NCI-H1417 treated with DMSO at 0.1 percent for 48 hours (cell line): ENCODE measurements around the gene DNAH9.

Source experiments
- DNase-seq: peaks from one replicate; lab custom pipeline; 2025; lab: John Stamatoyannopoulos, UW

Gene DNAH9

GRCh38 chr17:11598274-11599221 is at the start of gene DNAH9:
Gene DNAH9, plus strand, starts transcription at chr17:11598470. Its CDS starts 29 bp downstream, at chr17:11598499.
- no peak for DNase-seq

- DNase-seq, result no peak
These were observed 47.8 kb upstream of the DNAH9 start for GRCh38 chr17:11550431-11550830.

GRCh38 chr17:11551442-11551841 is 46.8 kb upstream of the DNAH9 start:
- DNase-seq, result no peak

GRCh38 chr17:11553135-11553534 is 45.1 kb upstream of the DNAH9 start:
- DNase-seq, result no peak

GRCh38 chr17:11554042-11554441 is 44.2 kb upstream of the DNAH9 start:
- no peak for DNase-seq

GRCh38 chr17:11554542-11554941 is 43.7 kb upstream of the DNAH9 start:
- no peak for DNase-seq

- DNase-seq, result no peak
These were observed 42.7 kb upstream of the DNAH9 start for GRCh38 chr17:11555530-11555929.

GRCh38 chr17:11557727-11558452 is 40.4 kb upstream of the DNAH9 start:
- no peak for DNase-seq

- no peak for DNase-seq
These were observed 39.5 kb upstream of the DNAH9 start for GRCh38 chr17:11558681-11559234.

- DNase-seq, result no peak
These were observed 38.7 kb upstream of the DNAH9 start for GRCh38 chr17:11559601-11560000.

- DNase-seq, result no peak
These were observed 37.0 kb upstream of the DNAH9 start for GRCh38 chr17:11561281-11561680.

GRCh38 chr17:11561702-11562101 is 36.6 kb upstream of the DNAH9 start:
- no peak for DNase-seq

GRCh38 chr17:11564589-11565380 is 33.5 kb upstream of the DNAH9 start:
- DNase-seq, result no peak

GRCh38 chr17:11565591-11565990 is 32.7 kb upstream of the DNAH9 start:
- DNase-seq, result no peak

- DNase-seq, result no peak
These were observed 19.3 kb upstream of the DNAH9 start for GRCh38 chr17:11578998-11579397.

- no peak for DNase-seq
These were observed 17.6 kb upstream of the DNAH9 start for GRCh38 chr17:11580677-11581076.

GRCh38 chr17:11582217-11582616 is 16.1 kb upstream of the DNAH9 start:
- no peak for DNase-seq

- DNase-seq, result no peak
These were observed 14.8 kb upstream of the DNAH9 start for GRCh38 chr17:11583306-11583992.

GRCh38 chr17:11589716-11590115 is 8.6 kb upstream of the DNAH9 start:
- no peak for DNase-seq

- no peak for DNase-seq
These were observed 3.4 kb downstream of the DNAH9 start for GRCh38 chr17:11601661-11602060.

- no peak for DNase-seq
These were observed 10.1 kb downstream of the DNAH9 start for GRCh38 chr17:11608396-11608795.
